Thoracic aorta (tissue), 2 donors: ENCODE results near the gene KCNK1. TPM values are rescaled to one million over a fixed set of nuclear protein-coding genes. Genes with fewer than 3 reads are reported as not detected.

ENCODE experiments used
- ATAC-seq: fragments of 150-250 bp; one replicate; pipeline ENCODE4 v1.8.0; 2017; ENCODE audit warnings: low read depth; ENCODE audit not compliant: insufficient number of reproducible peaks, low FRiP score
- DNase-seq: peaks from one replicate; pipeline ENCODE4 v3.0.0-alpha.2; 2020; ENCODE audit warnings: low spot score
- H3K27ac ChIP-seq, 2 donors: fragments of 200-600 bp; sonication (generic); 1 replicate in 1 of 2; 2 replicates in 1 of 2; pipeline ENCODE4 v1.5.1; 2016; ENCODE audit warnings: mild to moderate bottlenecking in 2 of 2, moderate library complexity in 2 of 2
- H3K27me3 ChIP-seq: fragments of 200-600 bp; sonication (generic); replicated peaks from 2 replicates; pipeline ENCODE4 v1.6.0; 2016; ENCODE audit warnings: mild to moderate bottlenecking; ENCODE audit not compliant: insufficient read depth
- H3K36me3 ChIP-seq: fragments of 200-600 bp; sonication (generic); one replicate; pipeline ENCODE4 v1.5.1; 2016
- H3K4me1 ChIP-seq, 2 donors: fragments of 200-600 bp; sonication (generic); 1 replicate in 1 of 2; 2 replicates in 1 of 2; pipeline versions ENCODE4 v1.5.1 to v1.6.0; 2016; ENCODE audit warnings: low read depth in 2 of 2, mild to moderate bottlenecking in 1 of 2; ENCODE audit not compliant: control insufficient read depth in 1 of 2
- H3K4me3 ChIP-seq: fragments of 200-600 bp; sonication (generic); 2 replicates; pipeline ENCODE4 v1.5.1; 2016; ENCODE audit warnings: mild to moderate bottlenecking
- H3K9me3 ChIP-seq: fragments of 200-600 bp; sonication (generic); 2 replicates; pipeline ENCODE4 v1.5.1; 2016
- total RNA-seq, 2 donors: library from RNA; depleted of rRNA; stranded (reverse); fragments of >200 nt; gene quantifications; one replicate each; pipeline versions ENCODE4 v1.1.0 to v1.2.3, GENCODE V29; 2016
- TF ChIP-seq, protein P1 (sequence below): fragments of 200-600 bp; sonication (generic); IDR thresholded peaks from one replicate; pipeline ENCODE4 v1.5.1; 2019; ENCODE audit warnings: antibody characterized with exemption

Gene KCNK1
- total RNA-seq, 2 donors from 2014 or later: 6.2 to 8.5 TPM

DNA sequence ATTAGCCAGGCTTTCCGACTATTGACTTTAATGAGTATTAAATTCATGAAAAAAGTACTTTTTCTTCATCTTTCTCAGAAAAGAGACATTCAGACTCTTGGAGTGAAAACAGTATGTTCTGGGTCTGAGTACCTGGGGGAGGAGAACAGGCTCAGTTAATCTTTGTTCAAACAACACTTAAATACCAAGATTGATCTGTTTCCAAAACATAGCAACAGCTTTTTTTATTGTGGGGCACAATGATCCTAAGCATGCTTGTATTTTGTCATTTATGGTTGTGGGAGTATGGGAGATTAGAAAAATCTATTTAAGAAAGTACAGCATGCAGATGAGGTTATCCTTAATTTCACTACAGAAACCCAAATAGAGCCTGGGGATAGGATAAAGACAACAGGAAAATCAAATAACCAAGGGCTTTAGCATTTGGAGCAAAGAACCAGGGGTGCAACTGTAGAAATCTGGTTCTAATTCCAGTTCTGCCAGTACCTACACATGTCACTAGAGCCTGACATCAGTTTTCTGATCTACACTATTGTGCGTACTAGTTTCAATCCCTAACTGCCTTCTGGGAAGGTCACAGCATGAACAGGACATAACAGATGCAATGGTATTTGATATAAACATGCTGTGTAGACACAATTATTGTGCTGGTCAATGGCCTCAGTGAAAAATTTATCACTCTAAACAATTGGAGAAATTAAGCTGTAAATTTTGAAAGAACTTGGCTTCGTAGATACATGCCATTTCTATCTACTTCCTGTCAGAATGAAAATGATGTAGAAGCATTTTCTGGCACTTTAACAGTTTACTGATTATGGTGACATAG is 91.2 kb downstream of the KCNK1 start:
- DNase-seq (no peak), ATAC-seq (no peak)
- Histone ChIP-seq H3K4me1 (peaks cover 4 to 21% of the 10 kb centered on the region in 2 donors), H3K27ac (no peak overlapping the region), H3K4me3 (no peak overlapping the region), H3K36me3 (no peaks in the 10 kb centered on the region), H3K27me3 (no peaks in the 10 kb centered on the region), H3K9me3 (no peaks in the 10 kb centered on the region)
- TF ChIP-seq, protein P1, sequence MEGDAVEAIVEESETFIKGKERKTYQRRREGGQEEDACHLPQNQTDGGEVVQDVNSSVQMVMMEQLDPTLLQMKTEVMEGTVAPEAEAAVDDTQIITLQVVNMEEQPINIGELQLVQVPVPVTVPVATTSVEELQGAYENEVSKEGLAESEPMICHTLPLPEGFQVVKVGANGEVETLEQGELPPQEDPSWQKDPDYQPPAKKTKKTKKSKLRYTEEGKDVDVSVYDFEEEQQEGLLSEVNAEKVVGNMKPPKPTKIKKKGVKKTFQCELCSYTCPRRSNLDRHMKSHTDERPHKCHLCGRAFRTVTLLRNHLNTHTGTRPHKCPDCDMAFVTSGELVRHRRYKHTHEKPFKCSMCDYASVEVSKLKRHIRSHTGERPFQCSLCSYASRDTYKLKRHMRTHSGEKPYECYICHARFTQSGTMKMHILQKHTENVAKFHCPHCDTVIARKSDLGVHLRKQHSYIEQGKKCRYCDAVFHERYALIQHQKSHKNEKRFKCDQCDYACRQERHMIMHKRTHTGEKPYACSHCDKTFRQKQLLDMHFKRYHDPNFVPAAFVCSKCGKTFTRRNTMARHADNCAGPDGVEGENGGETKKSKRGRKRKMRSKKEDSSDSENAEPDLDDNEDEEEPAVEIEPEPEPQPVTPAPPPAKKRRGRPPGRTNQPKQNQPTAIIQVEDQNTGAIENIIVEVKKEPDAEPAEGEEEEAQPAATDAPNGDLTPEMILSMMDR: no peak

DNA sequence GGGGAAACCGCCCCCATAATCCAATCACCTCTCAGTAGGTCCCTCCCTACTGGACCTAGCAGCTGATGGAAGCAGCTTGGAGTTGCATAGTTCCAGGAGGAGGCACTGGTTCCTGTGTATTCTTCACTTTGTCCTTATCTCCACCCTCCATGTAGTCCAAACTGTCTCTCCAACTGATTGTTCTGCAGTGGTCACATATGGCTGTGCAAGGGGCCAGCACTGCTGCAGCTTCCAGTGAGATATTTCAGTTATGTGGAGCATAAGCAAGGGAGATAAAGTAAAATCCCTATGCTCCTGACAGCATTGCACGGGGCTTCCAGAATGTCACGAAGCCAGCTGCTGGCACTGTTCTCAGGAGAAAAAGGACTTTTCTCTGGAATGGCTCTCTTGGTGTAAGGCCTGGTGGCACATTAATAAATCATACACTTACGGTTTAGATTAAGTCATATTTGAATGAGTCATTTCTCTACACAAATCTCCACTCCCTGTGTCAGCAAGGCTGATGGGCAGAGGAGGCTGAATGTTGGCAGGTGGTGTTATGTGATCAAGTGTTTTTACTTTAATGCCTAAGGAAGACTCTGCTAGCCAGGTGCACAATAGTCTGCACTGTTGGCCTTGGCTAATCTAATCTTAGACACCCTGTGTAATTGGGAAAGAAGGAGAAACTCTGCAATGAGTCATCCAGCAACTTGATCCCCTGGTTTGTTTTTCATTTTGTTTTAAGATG is 93.4 kb downstream of the KCNK1 start:
- TF ChIP-seq, protein P1: no peak
- no peaks in the 10 kb centered on the region for H3K27me3 ChIP-seq
- H3K4me1 ChIP-seq: peaks cover 4 to 21% of the 10 kb centered on the region in 2 donors
- H3K27ac ChIP-seq: peak overlapping the region; percentile 33 to 46
- no peaks in the 10 kb centered on the region for H3K9me3 ChIP-seq
- H3K36me3 ChIP-seq: no peaks in the 10 kb centered on the region
- DNase-seq: no peak
- no peak overlapping the region for H3K4me3 ChIP-seq
- peak; percentile 72 for ATAC-seq

DNA sequence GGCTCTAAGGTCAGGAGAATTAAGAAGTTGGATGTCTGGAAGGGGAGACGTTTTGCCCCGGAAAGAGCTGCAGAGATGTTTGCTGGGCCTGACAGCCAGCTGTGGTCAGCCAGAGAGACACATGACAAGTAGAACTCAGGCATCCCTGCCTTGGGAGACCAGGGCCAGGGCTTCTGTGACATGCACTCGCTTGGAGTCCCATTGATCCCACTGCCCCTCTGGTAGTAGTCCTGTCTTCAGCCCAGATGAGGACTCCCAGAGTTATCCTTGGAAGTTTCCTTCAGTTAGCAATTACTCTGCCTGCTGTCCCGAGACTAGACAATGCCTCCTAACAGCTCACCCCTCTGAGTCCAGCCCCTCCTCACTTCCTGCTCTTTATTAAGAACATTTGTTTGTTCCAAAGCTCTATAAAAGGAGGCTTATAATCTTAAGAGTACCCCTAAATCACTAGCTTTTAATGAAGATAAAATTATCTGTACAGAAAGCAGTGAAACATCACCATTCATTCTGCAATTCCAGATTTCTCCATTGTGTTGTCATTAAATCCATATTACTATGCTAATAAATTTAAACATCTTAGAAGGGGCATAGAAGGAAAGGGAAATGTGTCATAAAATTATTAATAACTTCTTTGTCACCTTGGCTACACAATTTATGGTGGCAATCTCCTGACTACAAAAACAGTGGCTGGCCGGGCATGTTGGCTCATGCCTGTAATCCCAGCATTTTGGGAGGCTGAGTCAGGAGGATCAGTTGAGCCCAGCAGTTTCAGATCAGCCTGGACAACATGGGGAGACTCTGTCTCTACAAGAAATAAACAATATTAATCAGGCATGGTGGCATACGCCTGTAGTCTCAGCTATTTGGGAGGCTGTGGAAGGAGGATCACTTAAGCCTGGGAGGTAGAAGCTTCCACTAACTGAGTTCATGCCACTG is 94.2 kb downstream of the KCNK1 start:
- TF ChIP-seq, protein P1: no peak
- Histone ChIP-seq H3K27me3 (no peaks in the 10 kb centered on the region), H3K4me1 (peaks cover 4 to 21% of the 10 kb centered on the region in 2 donors), H3K4me3 (no peak overlapping the region), H3K9me3 (no peaks in the 10 kb centered on the region), H3K27ac (peak overlapping the region; percentile 33 to 46), H3K36me3 (no peaks in the 10 kb centered on the region)
- ATAC-seq: no peak
- no peak for DNase-seq

DNA sequence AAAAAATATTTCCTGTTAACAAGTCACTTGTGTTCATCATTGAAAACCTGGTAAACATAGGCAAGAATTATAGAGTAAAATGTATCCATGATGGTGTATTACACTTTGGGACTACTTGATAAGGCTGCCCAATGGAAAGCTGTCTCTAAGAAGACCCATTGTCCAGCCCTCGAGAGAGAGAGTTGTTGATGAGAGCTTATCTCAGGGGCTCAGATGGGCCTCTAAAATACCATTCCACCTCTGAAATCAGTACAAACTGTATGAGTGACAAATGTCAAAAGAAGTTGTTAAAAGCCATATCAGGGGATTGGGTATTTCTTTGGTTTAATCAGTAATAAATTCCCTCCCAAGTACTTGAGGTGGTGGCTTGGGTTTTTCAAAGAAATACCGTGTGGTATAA is 96.1 kb downstream of the KCNK1 start:
- Histone ChIP-seq H3K4me3 (no peak overlapping the region), H3K27ac (no peak overlapping the region), H3K27me3 (no peaks in the 10 kb centered on the region), H3K9me3 (no peaks in the 10 kb centered on the region), H3K36me3 (no peaks in the 10 kb centered on the region), H3K4me1 (peaks cover 4 to 21% of the 10 kb centered on the region in 2 donors)
- ATAC-seq (no peak), DNase-seq (no peak)
- TF ChIP-seq, protein P1: no peak
